Endothelial cell of umbilical vein (primary cell): ENCODE data around the gene MYO5B. TPM values are rescaled to one million over a fixed set of nuclear protein-coding genes. Genes with fewer than 3 reads are reported as not detected.

ENCODE experiments used
- BruUV-seq: library from RNA; stranded (reverse); fragments of 400-500 nt; replicated peaks from 2 replicates; lab custom pipeline; 2021; lab: Mats Ljungman, UMichigan
- CTCF ChIA-PET: fragments of 300-600, 350-600 bp; sonication (Branson Sonifier 250); formaldehyde crosslinking; loops from one replicate; lab custom pipeline; 2021; ENCODE audit warnings: antibody characterized with exemption, inconsistent platforms; lab: Charles Lee
- POLR2A ChIA-PET: fragments of 300-600, 350-600 bp; sonication (Branson Sonifier 250); formaldehyde crosslinking; loops from one replicate; lab custom pipeline; 2021; ENCODE audit warnings: antibody characterized with exemption, inconsistent platforms; lab: Charles Lee
- DNase-seq: peaks from one replicate; pipeline ENCODE4 v3.0.0-alpha.2; 2011; ENCODE audit warnings: low read depth, low spot score
- FAIRE-seq: peaks from 2 replicates; lab custom pipeline; 2011; peaks lifted over from hg19 to GRCh38; lab: Jason Lieb, UNC
- H2AFZ ChIP-seq: 2 replicates; pipeline ENCODE4 v1.6.0; 2012; ENCODE audit warnings: low read depth, low read length, control low read depth, inconsistent platforms
- H3K27ac ChIP-seq: 2 replicates; pipeline ENCODE4 v1.5.1; 2011; ENCODE audit warnings: low read depth, mild to moderate bottlenecking, control low read depth, low read length, moderate library complexity; ENCODE audit not compliant: insufficient read depth
- H3K27me3 ChIP-seq, 2 experiments: 2 replicates each; pipeline versions ENCODE4 v1.6.0 to v1.6.1; 2011; ENCODE audit warnings: low read length in 2 of 2, mixed read lengths in 1 of 2; ENCODE audit not compliant: control insufficient read depth in 2 of 2, insufficient read depth in 2 of 2
- H3K36me3 ChIP-seq, 2 experiments: 2 replicates in 1 of 2; 3 replicates in 1 of 2; pipeline ENCODE4 v1.5.1; 2011; ENCODE audit warnings: low read length in 2 of 2, mild to moderate bottlenecking in 1 of 2, moderate library complexity in 1 of 2; ENCODE audit not compliant: control insufficient read depth in 2 of 2, insufficient read depth in 2 of 2; ENCODE audit errors: extremely low read depth in 1 of 2
- H3K4me1 ChIP-seq: 3 replicates; pipeline ENCODE4 v1.5.1; 2011; ENCODE audit warnings: mild to moderate bottlenecking, low read length; ENCODE audit not compliant: control insufficient read depth, insufficient read depth; ENCODE audit errors: extremely low read depth
- H3K4me2 ChIP-seq: 2 replicates; pipeline ENCODE4 v1.6.1; 2011; ENCODE audit warnings: low read length, control low read depth, mixed read lengths; ENCODE audit not compliant: insufficient read depth
- H3K4me3 ChIP-seq, 3 experiments: fragments of 200-600 bp in 1 of 3; sonication (generic), shearing (Covaris generic) in 1 of 3; replicated peaks in 1 of 3; 2 replicates each; pipeline ENCODE4 v1.5.1; 2011 to 2016; ENCODE audit warnings: control low read depth in 3 of 3, low read length in 3 of 3, mild to moderate bottlenecking in 2 of 3, inconsistent platforms in 1 of 3, low read depth in 1 of 3, moderate library complexity in 1 of 3; ENCODE audit not compliant: insufficient read depth in 1 of 3
- H3K79me2 ChIP-seq: 2 replicates; pipeline ENCODE4 v1.6.0; 2012; ENCODE audit warnings: low read length, inconsistent platforms; ENCODE audit not compliant: control insufficient read depth, insufficient read depth
- H3K9ac ChIP-seq: replicated peaks from 2 replicates; pipeline ENCODE3; 2011; ENCODE audit warnings: low read length, control low read depth; ENCODE audit not compliant: insufficient read depth; ENCODE audit errors: extremely low read depth
- H3K9me1 ChIP-seq: replicated peaks from 3 replicates; pipeline ENCODE4 v1.6.0; 2011; ENCODE audit warnings: mild to moderate bottlenecking, low read length; ENCODE audit not compliant: control insufficient read depth, insufficient read depth; ENCODE audit errors: extremely low read depth
- H3K9me3 ChIP-seq: replicated peaks from 2 replicates; pipeline ENCODE4 v1.5.1; 2012; ENCODE audit warnings: low read length, inconsistent platforms; ENCODE audit not compliant: control insufficient read depth, insufficient read depth
- H4K20me1 ChIP-seq: replicated peaks from 2 replicates; pipeline ENCODE3; 2011; ENCODE audit warnings: mild to moderate bottlenecking, low read length; ENCODE audit not compliant: control insufficient read depth, insufficient read depth; ENCODE audit errors: extremely low read depth
- CTCF ChIP-seq, 2 donors: IDR thresholded peaks; 1 replicate in 1 of 2; 2 replicates in 1 of 2; pipeline ENCODE4 v1.5.1; 2011; ENCODE audit warnings: low read length in 2 of 2, mild to moderate bottlenecking in 2 of 2, moderate library complexity in 2 of 2, control low read depth in 1 of 2, inconsistent platforms in 1 of 2, low read depth in 1 of 2; ENCODE audit not compliant: insufficient read depth in 1 of 2; ENCODE audit errors: extremely low read depth in 1 of 2
- EZH2 ChIP-seq: IDR thresholded peaks from 2 replicates; pipeline ENCODE4 v1.6.1; 2012; ENCODE audit warnings: borderline replicate concordance, low read depth, mild to moderate bottlenecking, moderate library complexity, low read length, inconsistent platforms; ENCODE audit not compliant: severe bottlenecking
- FOS ChIP-seq: IDR thresholded peaks from 2 replicates; pipeline ENCODE4 v1.6.1; 2011; ENCODE audit warnings: mild to moderate bottlenecking, low read length, moderate library complexity, borderline replicate concordance; ENCODE audit not compliant: insufficient read depth
- GATA2 ChIP-seq: IDR thresholded peaks from 2 replicates; pipeline ENCODE4 v1.7.0; 2011; ENCODE audit warnings: low read depth, mild to moderate bottlenecking, moderate library complexity, mixed read lengths, low read length; ENCODE audit not compliant: insufficient read length, insufficient read depth
- JUN ChIP-seq: IDR thresholded peaks from 2 replicates; pipeline ENCODE4 v1.6.1; 2011; ENCODE audit warnings: borderline replicate concordance, low read depth; ENCODE audit not compliant: insufficient read length, insufficient read depth
- MAX ChIP-seq: IDR thresholded peaks from 2 replicates; pipeline ENCODE4 v1.6.1; 2011; ENCODE audit not compliant: insufficient read depth, insufficient read length
- MYC ChIP-seq: IDR thresholded peaks from one replicate; pipeline ENCODE4 v1.6.1; 2011; ENCODE audit warnings: mild to moderate bottlenecking, low read depth, low read length
- POLR2A ChIP-seq: IDR thresholded peaks from 2 replicates; pipeline ENCODE4 v1.6.1; 2012; ENCODE audit warnings: low read depth, mild to moderate bottlenecking, control low read depth, low read length
- POLR2AphosphoS5 ChIP-seq: IDR thresholded peaks from 2 replicates; pipeline ENCODE4 v1.6.1; 2012; ENCODE audit warnings: low read depth, mild to moderate bottlenecking, control low read depth, low read length, moderate library complexity; ENCODE audit not compliant: insufficient read depth
- dilution Hi-C: fragments of 300-500 bp; cut with MboI; formaldehyde crosslinking; loops from one replicate; pipeline ENCODE4 v1.15.0; 2019; ENCODE audit warnings: low sequenced_read_pairs; ENCODE audit not compliant: extremely low pct_ligation_motif_present
- intact Hi-C: fragments of 100-400 bp; cut with micrococcal nuclease; formaldehyde crosslinking; loops from one replicate; pipeline ENCODE4 v1.10.0; 2022
- polyA plus RNA-seq, 4 experiments: library from polyadenylated mRNA; depleted of rRNA in 3 of 4; stranded (reverse) in 3 of 4; unstranded in 1 of 4; fragments of >200 nt; gene quantifications; 2 replicates each; pipeline versions ENCODE4 v1.2.1 to v1.2.3, GENCODE V29; 2011 to 2012; ENCODE audit warnings: missing spikeins in 1 of 4
- total RNA-seq: library from RNA; stranded (reverse); gene quantifications from 2 replicates; pipeline ENCODE4 v1.2.3, GENCODE V29; 2021

The MYO5B gene
- total and polyA plus RNA-seq, 2 donors (not counting 3 experiments of a cell fraction or from before 2014, with no cell fraction given) = 0.54 to 1.1 TPM

GRCh38 chr18:50075772-50076171 lies 119.2 kb downstream of the MYO5B start:
- Histone ChIP-seq H3K36me3 (no peaks in the 10 kb centered on the region), H3K4me1 (no peaks in the 10 kb centered on the region), H2AFZ (no peak overlapping the region), H3K4me2 (no peak overlapping the region), H3K9me1 (no peaks in the 10 kb centered on the region), H3K9ac (no peak overlapping the region), H3K4me3 (no peak overlapping the region), H3K27me3 (no peaks in the 10 kb centered on the region), H3K9me3 (no peaks in the 10 kb centered on the region), H4K20me1 (no peaks in the 10 kb centered on the region), H3K79me2 (no peaks in the 10 kb centered on the region), H3K27ac (no peak overlapping the region)
- dilution Hi-C loops (no loop called here), intact Hi-C loops (no loop called here)
- no peak for FAIRE-seq
- no peak for DNase-seq
- POLR2A ChIA-PET = no interaction called here
- CTCF ChIA-PET = no interaction called here
- BruUV-seq = no TSS peak
- no peak for TF ChIP-seq JUN
- TF ChIP-seq EZH2 = no peak
- TF ChIP-seq MYC = no peak
- no peak for TF ChIP-seq FOS
- no peak for TF ChIP-seq POLR2A
- no peak for TF ChIP-seq POLR2AphosphoS5
- no peak for TF ChIP-seq MAX
- TF ChIP-seq GATA2 = no peak
- TF ChIP-seq CTCF (IDR thresholded peaks at IDR 0.05; ENCODE audit: extremely low read depth in 1 of 2, insufficient read depth in 1 of 2, low read depth in 1 of 2, low read length in 2 of 2) = no peak
